H9 (cell line): ENCODE data around the gene TAOK1. TPM values are rescaled to one million over a fixed set of nuclear protein-coding genes. Genes with fewer than 3 reads are reported as not detected.

Experiments
- DNase-seq: peaks from one replicate; pipeline ENCODE4 v3.0.0-alpha.2; 2017
- H2AFZ ChIP-seq: one replicate; pipeline ENCODE4 v1.6.1; 2013; ENCODE audit warnings: mild to moderate bottlenecking, low read length, control low read depth, moderate library complexity
- H2AK5ac ChIP-seq: 2 replicates; pipeline ENCODE4 v1.6.1; 2013; ENCODE audit warnings: low read length, control low read depth, mixed read lengths; ENCODE audit not compliant: insufficient read length
- H2BK120ac ChIP-seq: one replicate; pipeline ENCODE4 v1.6.1; 2013; ENCODE audit warnings: low read depth, mild to moderate bottlenecking, low read length, control low read depth, inconsistent platforms; ENCODE audit not compliant: poor library complexity, severe bottlenecking
- H2BK12ac ChIP-seq: 2 replicates; pipeline ENCODE4 v1.6.1; 2013; ENCODE audit warnings: low read length, control low read depth, mixed read lengths, low read depth; ENCODE audit not compliant: insufficient read length
- H2BK15ac ChIP-seq: 2 replicates; pipeline ENCODE4 v1.6.1; 2013; ENCODE audit warnings: low read depth, low read length, control low read depth
- H2BK20ac ChIP-seq: one replicate; pipeline ENCODE4 v1.6.1; 2013; ENCODE audit warnings: low read depth, mild to moderate bottlenecking, low read length, control low read depth, inconsistent platforms; ENCODE audit not compliant: poor library complexity, severe bottlenecking
- H2BK5ac ChIP-seq: 2 replicates; pipeline ENCODE4 v1.6.1; 2013; ENCODE audit warnings: low read length, control low read depth, mixed read lengths; ENCODE audit not compliant: insufficient read length
- H3K14ac ChIP-seq: 2 replicates; pipeline ENCODE4 v1.6.1; 2013; ENCODE audit warnings: low read length, control low read depth; ENCODE audit not compliant: insufficient read depth
- H3K18ac ChIP-seq: 2 replicates; pipeline ENCODE4 v1.6.1; 2013; ENCODE audit warnings: low read depth, mild to moderate bottlenecking, mixed read lengths, low read length, control low read depth; ENCODE audit not compliant: insufficient read length
- H3K23ac ChIP-seq: 2 replicates; pipeline ENCODE4 v1.6.1; 2013; ENCODE audit warnings: low read length, control low read depth, mixed read lengths, low read depth; ENCODE audit not compliant: insufficient read length
- H3K23me2 ChIP-seq: 2 replicates; pipeline ENCODE4 v1.6.1; 2013; ENCODE audit warnings: low read depth, mild to moderate bottlenecking, mixed read lengths, low read length, control low read depth; ENCODE audit not compliant: insufficient read length, poor library complexity, severe bottlenecking
- H3K27ac ChIP-seq: 2 replicates; pipeline ENCODE4 v1.5.1; 2013; ENCODE audit warnings: low read length, control low read depth, mixed read lengths, low read depth; ENCODE audit not compliant: insufficient read length
- H3K27me3 ChIP-seq: 2 replicates; pipeline ENCODE4 v1.6.1; 2013; ENCODE audit warnings: low read length, control low read depth, inconsistent platforms; ENCODE audit not compliant: insufficient read depth
- H3K4ac ChIP-seq: 2 replicates; pipeline ENCODE4 v1.6.1; 2013; ENCODE audit warnings: low read depth, mild to moderate bottlenecking, control low read depth, inconsistent platforms, low read length, moderate library complexity
- H3K4me1 ChIP-seq: 2 replicates; pipeline ENCODE4 v1.6.1; 2013; ENCODE audit warnings: low read length, control low read depth, inconsistent platforms; ENCODE audit not compliant: insufficient read depth
- H3K4me2 ChIP-seq: 2 replicates; pipeline ENCODE4 v1.6.1; 2013; ENCODE audit warnings: low read length, control low read depth, mixed read lengths; ENCODE audit not compliant: insufficient read length, insufficient read depth
- H3K56ac ChIP-seq: 2 replicates; pipeline ENCODE4 v1.6.1; 2013; ENCODE audit warnings: low read depth, mild to moderate bottlenecking, mixed read lengths, low read length, control low read depth; ENCODE audit not compliant: insufficient read length
- H3K79me1 ChIP-seq: 2 replicates; pipeline ENCODE4 v1.6.1; 2013; ENCODE audit warnings: low read depth, mild to moderate bottlenecking, moderate library complexity, low read length, control low read depth, inconsistent platforms; ENCODE audit not compliant: insufficient read depth, poor library complexity, severe bottlenecking
- H3K79me2 ChIP-seq: 2 replicates; pipeline ENCODE4 v1.6.1; 2013; ENCODE audit warnings: low read length, control low read depth, inconsistent platforms; ENCODE audit not compliant: insufficient read depth
- H3K9ac ChIP-seq: 2 replicates; pipeline ENCODE4 v1.6.1; 2013; ENCODE audit warnings: low read length, control low read depth, mixed read lengths; ENCODE audit not compliant: insufficient read length; ENCODE audit errors: extremely low read depth
- H3K9me3 ChIP-seq: one replicate; pipeline ENCODE4 v1.6.1; 2013; ENCODE audit warnings: low read depth, low read length, inconsistent platforms; ENCODE audit not compliant: control insufficient read depth
- H3T11ph ChIP-seq: one replicate; pipeline ENCODE4 v1.6.1; 2013; ENCODE audit warnings: mild to moderate bottlenecking, low read length, control low read depth, inconsistent platforms
- H4K20me1 ChIP-seq: one replicate; pipeline ENCODE4 v1.6.1; 2013; ENCODE audit not compliant: control insufficient read depth, insufficient read length, insufficient read depth
- H4K5ac ChIP-seq: 2 replicates; pipeline ENCODE4 v1.6.1; 2013; ENCODE audit warnings: low read depth, mild to moderate bottlenecking, mixed read lengths, low read length, control low read depth; ENCODE audit not compliant: insufficient read length
- H4K8ac ChIP-seq: replicated peaks from 2 replicates; pipeline ENCODE4 v1.6.1; 2013; ENCODE audit warnings: low read length, control low read depth, mixed read lengths, low read depth; ENCODE audit not compliant: insufficient read length
- H4K91ac ChIP-seq: 2 replicates; pipeline ENCODE4 v1.6.1; 2013; ENCODE audit warnings: low read depth, mild to moderate bottlenecking, moderate library complexity, mixed read lengths, low read length, control low read depth; ENCODE audit not compliant: insufficient read length
- H3K27ac Mint-ChIP-seq, 3 experiments: 2 replicates in 2 of 3; 3 replicates in 1 of 3; pipeline ENCODE4 v1.8.0; 2020 to 2021; ENCODE audit warnings: mixed read lengths in 3 of 3, mild to moderate bottlenecking in 1 of 3, moderate library complexity in 1 of 3
- H3K27me3 Mint-ChIP-seq: 2 replicates; pipeline ENCODE4 v1.8.0; 2021; ENCODE audit warnings: low read depth, mild to moderate bottlenecking, moderate library complexity, mixed read lengths
- H3K36me3 Mint-ChIP-seq, 3 experiments: 2 replicates in 2 of 3; 3 replicates in 1 of 3; pipeline ENCODE4 v1.8.0; 2020 to 2021; ENCODE audit warnings: low read depth in 3 of 3, mixed read lengths in 3 of 3; ENCODE audit not compliant: insufficient read depth in 1 of 3
- H3K4me1 Mint-ChIP-seq, 2 experiments: 2 replicates each; pipeline ENCODE4 v1.8.0; 2020; ENCODE audit warnings: mixed read lengths in 2 of 2
- H3K4me3 Mint-ChIP-seq, 2 experiments: 2 replicates in 1 of 2; 3 replicates in 1 of 2; pipeline ENCODE4 v1.8.0; 2020 to 2021; ENCODE audit warnings: mild to moderate bottlenecking in 2 of 2, mixed read lengths in 2 of 2, moderate library complexity in 1 of 2
- H3K9me3 Mint-ChIP-seq, 2 experiments: 2 replicates in 1 of 2; 3 replicates in 1 of 2; pipeline ENCODE4 v1.8.0; 2020; ENCODE audit warnings: mild to moderate bottlenecking in 2 of 2, mixed read lengths in 2 of 2, moderate library complexity in 1 of 2
- total RNA-seq: library from RNA; stranded (reverse); gene quantifications from 2 replicates; pipeline ENCODE4 v1.2.1, GENCODE V29; 2021
- TF ChIP-seq, protein P1 (sequence below): fragments of 200-600 bp; sonication (generic); conservative IDR thresholded peaks from 3 replicates; pipeline ENCODE4 v1.8.0; 2021; ENCODE audit warnings: antibody characterized with exemption, mild to moderate bottlenecking

TAOK1 gene
- total RNA-seq, 1 experiment from 2014 or later, result 93.0 TPM

- Histone ChIP-seq H3K56ac (no peak overlapping the region), H3K9me3 (no peaks in the 10 kb centered on the region), H2BK20ac (no peak overlapping the region), H4K8ac (no peak overlapping the region), H3K23me2 (no peaks in the 10 kb centered on the region), H3K9ac (no peak overlapping the region), H3K27me3 (no peaks in the 10 kb centered on the region), H2BK15ac (no peak overlapping the region), H3T11ph (no peak overlapping the region), H3K4ac (no peak overlapping the region), H2BK12ac (no peak overlapping the region), H3K14ac (no peak overlapping the region), H3K18ac (no peak overlapping the region), H4K5ac (no peak overlapping the region), H3K27ac (no peak overlapping the region), H2AFZ (no peak overlapping the region), H2BK5ac (no peak overlapping the region), H3K4me1 (no peaks in the 10 kb centered on the region; the same call in 1 of the 2 replicates), H4K20me1 (no peaks in the 10 kb centered on the region), H2AK5ac (no peak overlapping the region), H3K79me2 (peaks cover 13% of the 10 kb centered on the region; the same call in 1 of the 2 replicates), H2BK120ac (no peak overlapping the region), H3K4me2 (no peak overlapping the region), H3K23ac (no peak overlapping the region), H3K79me1 (peaks cover 7% of the 10 kb centered on the region), H4K91ac (no peak overlapping the region)
- H3K4me1 Mint-ChIP-seq, result peaks cover 13 to 14% of the 10 kb centered on the region in 2 experiments
- no peaks in the 10 kb centered on the region for H3K9me3 Mint-ChIP-seq
- peaks cover 2 to 18% (median 5%) of the 10 kb centered on the region in 3 experiments; a peak in 5 of 7 replicates for H3K36me3 Mint-ChIP-seq
- TF ChIP-seq, protein P1, sequence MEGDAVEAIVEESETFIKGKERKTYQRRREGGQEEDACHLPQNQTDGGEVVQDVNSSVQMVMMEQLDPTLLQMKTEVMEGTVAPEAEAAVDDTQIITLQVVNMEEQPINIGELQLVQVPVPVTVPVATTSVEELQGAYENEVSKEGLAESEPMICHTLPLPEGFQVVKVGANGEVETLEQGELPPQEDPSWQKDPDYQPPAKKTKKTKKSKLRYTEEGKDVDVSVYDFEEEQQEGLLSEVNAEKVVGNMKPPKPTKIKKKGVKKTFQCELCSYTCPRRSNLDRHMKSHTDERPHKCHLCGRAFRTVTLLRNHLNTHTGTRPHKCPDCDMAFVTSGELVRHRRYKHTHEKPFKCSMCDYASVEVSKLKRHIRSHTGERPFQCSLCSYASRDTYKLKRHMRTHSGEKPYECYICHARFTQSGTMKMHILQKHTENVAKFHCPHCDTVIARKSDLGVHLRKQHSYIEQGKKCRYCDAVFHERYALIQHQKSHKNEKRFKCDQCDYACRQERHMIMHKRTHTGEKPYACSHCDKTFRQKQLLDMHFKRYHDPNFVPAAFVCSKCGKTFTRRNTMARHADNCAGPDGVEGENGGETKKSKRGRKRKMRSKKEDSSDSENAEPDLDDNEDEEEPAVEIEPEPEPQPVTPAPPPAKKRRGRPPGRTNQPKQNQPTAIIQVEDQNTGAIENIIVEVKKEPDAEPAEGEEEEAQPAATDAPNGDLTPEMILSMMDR, result no peak
- no peak overlapping the region for H3K27ac Mint-ChIP-seq
- DNase-seq, result no peak
- H3K27me3 Mint-ChIP-seq, result no peaks in the 10 kb centered on the region
- no peak overlapping the region for H3K4me3 Mint-ChIP-seq
Observed at GRCh38 chr17:29444589-29444988, 54.4 kb downstream of the TAOK1 start.
